ENCODE data around the gene TADA2A.

Gene TADA2A

DNA sequence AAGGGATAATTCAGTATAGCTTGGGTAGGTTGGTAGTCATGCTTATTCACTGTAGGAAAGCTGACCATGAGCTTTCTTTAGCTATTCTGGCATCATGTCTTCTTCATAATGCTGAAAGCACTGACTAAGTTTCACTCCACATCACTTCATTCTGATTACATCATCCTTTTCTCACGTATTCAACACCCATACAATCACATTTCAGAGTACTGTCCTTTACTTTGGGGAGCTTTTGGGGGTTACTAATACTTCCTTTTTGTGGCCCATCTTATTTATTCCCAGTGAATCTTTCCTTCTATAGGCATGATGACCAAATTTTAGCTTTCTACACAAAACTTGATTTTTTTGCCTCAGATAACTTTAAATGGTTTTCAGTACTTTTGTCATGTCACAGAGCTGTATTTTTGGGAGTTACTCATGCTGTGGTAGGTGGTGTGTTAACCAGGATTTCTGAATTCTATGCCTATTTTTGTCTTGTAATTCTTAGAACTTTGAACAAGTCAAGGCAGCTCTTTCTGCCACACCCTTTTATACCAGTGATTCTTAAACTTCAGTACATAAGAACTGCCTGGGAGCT, 23.5 kb downstream of the TADA2A start:
- Histone ChIP-seq H4K91ac (ENCODE audit: low read depth, low read length, poor library complexity) (no peak overlapping the region), H3K27me3 (ENCODE audit: control insufficient read depth in 3 of 3, insufficient read depth in 3 of 3, low read depth in 1 of 3, low read length in 3 of 3) (no peaks in the 10 kb centered on the region), H3K79me1 (ENCODE audit: low read depth, low read length) (no peaks in the 10 kb centered on the region), H3K4ac (ENCODE audit: low read length) (no peak overlapping the region), H3K23ac (ENCODE audit: low read depth, low read length, poor library complexity) (no peak overlapping the region), H2BK120ac (ENCODE audit: low read depth, low read length) (no peak overlapping the region), H4K8ac (ENCODE audit: low read depth, low read length) (no peak overlapping the region), H3K9ac (ENCODE audit: low read depth, low read length, poor library complexity) (no peak overlapping the region), H3K4me3 (ENCODE audit: low read length in 2 of 2) (no peak overlapping the region), H2AK5ac (ENCODE audit: low read depth, low read length) (no peak overlapping the region), H3K27ac (replicated peaks; ENCODE audit: low read length) (no peak overlapping the region), H3K14ac (ENCODE audit: low read length) (no peak overlapping the region), H3K4me2 (ENCODE audit: insufficient read depth, low read length, poor library complexity, severe bottlenecking) (no peak overlapping the region), H2BK12ac (ENCODE audit: low read length) (no peak overlapping the region), H2AFZ (ENCODE audit: low read length) (no peak overlapping the region), H3K9me3 (replicated peaks in 1 of 2; ENCODE audit: control insufficient read depth in 2 of 2, insufficient read depth in 1 of 2, low read depth in 1 of 2, low read length in 2 of 2) (no peaks in the 10 kb centered on the region), H3K4me1 (ENCODE audit: control insufficient read depth in 2 of 2, insufficient read depth in 1 of 2, low read depth in 1 of 2, low read length in 2 of 2) (no peaks in the 10 kb centered on the region), H2BK5ac (ENCODE audit: low read length) (no peak overlapping the region), H3K36me3 (replicated peaks in 1 of 2; ENCODE audit: control insufficient read depth in 2 of 2, insufficient read depth in 2 of 2, low read length in 2 of 2) (peaks cover 4 to 97% of the 10 kb centered on the region in 2 donors), H2BK15ac (ENCODE audit: low read length) (no peak overlapping the region), H3K18ac (ENCODE audit: low read length) (no peak overlapping the region)
- WGBS, 2 donors (ENCODE audit: extremely low coverage in 2 of 2, insufficient read length in 2 of 2, insufficient replicate concordance in 1 of 2) = 100% methylated on average over 1 of the region's 1 CpG; no CpG with 5 or more reads in 1 of the 2 donors
- no peak for DNase-seq (ENCODE audit: low spot score)

DNA sequence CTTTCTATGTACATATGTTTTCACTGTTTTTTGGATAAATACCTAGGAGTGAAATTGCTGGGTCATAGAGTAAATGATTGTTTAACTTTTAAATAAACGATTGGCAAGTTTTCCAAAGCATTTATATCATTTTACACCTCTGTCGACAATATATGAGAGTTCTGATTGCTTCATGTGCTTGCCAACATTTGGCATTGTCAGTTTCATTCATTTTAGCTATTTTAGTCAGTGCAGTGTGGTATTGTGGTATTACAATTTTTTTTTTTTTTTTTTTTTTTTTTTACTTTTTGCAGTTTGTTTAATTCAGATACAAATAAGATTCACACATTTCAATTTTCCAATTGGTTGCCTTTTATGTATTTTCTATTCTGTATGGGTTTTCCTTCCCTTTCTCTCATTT, 26.0 kb downstream of the TADA2A start:
- Histone ChIP-seq H4K91ac (ENCODE audit: low read depth, low read length, poor library complexity) (no peak overlapping the region), H2BK15ac (ENCODE audit: low read length) (no peak overlapping the region), H2BK5ac (ENCODE audit: low read length) (no peak overlapping the region)

DNA sequence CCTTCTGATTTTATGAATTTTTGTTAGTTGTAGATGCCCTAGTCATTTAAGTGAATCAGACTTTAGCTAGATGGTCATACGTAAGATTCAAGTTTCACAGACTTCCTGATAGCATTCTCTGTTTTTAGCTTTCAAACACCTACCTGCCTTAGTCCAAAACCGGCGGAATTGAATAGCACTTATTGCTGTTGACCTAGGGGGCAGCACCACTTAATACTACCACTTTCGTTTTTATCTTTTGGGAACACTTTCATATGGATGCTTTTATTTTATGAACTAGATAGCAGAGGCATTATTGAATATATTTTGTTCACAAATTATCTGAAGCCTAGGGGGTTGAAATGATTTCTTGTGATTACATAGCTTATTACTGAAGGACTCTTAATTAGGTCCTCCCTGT, 31.5 kb downstream of the TADA2A start:
- Histone ChIP-seq H3K4me3 (ENCODE audit: low read length in 2 of 2) (no peak overlapping the region), H3K9me3 (replicated peaks in 1 of 2; ENCODE audit: control insufficient read depth in 2 of 2, insufficient read depth in 1 of 2, low read depth in 1 of 2, low read length in 2 of 2) (no peaks in the 10 kb centered on the region), H3K4me2 (ENCODE audit: insufficient read depth, low read length, poor library complexity, severe bottlenecking) (no peak overlapping the region), H2BK5ac (ENCODE audit: low read length) (no peak overlapping the region), H3K27me3 (ENCODE audit: control insufficient read depth in 3 of 3, insufficient read depth in 3 of 3, low read depth in 1 of 3, low read length in 3 of 3) (no peaks in the 10 kb centered on the region), H3K9ac (ENCODE audit: low read depth, low read length, poor library complexity) (no peak overlapping the region), H3K4me1 (ENCODE audit: control insufficient read depth in 2 of 2, insufficient read depth in 1 of 2, low read depth in 1 of 2, low read length in 2 of 2) (no peaks in the 10 kb centered on the region), H2AFZ (ENCODE audit: low read length) (no peak overlapping the region), H3K36me3 (replicated peaks in 1 of 2; ENCODE audit: control insufficient read depth in 2 of 2, insufficient read depth in 2 of 2, low read length in 2 of 2) (peaks cover 11 to 93% of the 10 kb centered on the region in 2 donors), H2BK12ac (ENCODE audit: low read length) (no peak overlapping the region), H3K27ac (replicated peaks; ENCODE audit: low read length) (no peak overlapping the region), H2AK5ac (ENCODE audit: low read depth, low read length) (no peak overlapping the region), H3K4ac (ENCODE audit: low read length) (no peak overlapping the region), H4K91ac (ENCODE audit: low read depth, low read length, poor library complexity) (no peak overlapping the region), H3K23ac (ENCODE audit: low read depth, low read length, poor library complexity) (no peak overlapping the region), H2BK120ac (ENCODE audit: low read depth, low read length) (no peak overlapping the region), H3K18ac (ENCODE audit: low read length) (no peak overlapping the region), H3K79me1 (ENCODE audit: low read depth, low read length) (no peaks in the 10 kb centered on the region), H4K8ac (ENCODE audit: low read depth, low read length) (no peak overlapping the region), H3K14ac (ENCODE audit: low read length) (no peak overlapping the region), H2BK15ac (ENCODE audit: low read length) (no peak overlapping the region)
- WGBS, 2 donors (ENCODE audit: extremely low coverage in 2 of 2, insufficient read length in 2 of 2, insufficient replicate concordance in 1 of 2) = no CpG with 5 or more reads among the region's 4 CpGs
- no peak for DNase-seq (ENCODE audit: low spot score)

More for the DNA sequence above, 26.0 kb downstream of the TADA2A start:
- Histone ChIP-seq H3K4ac (ENCODE audit: low read length) (no peak overlapping the region), H3K18ac (ENCODE audit: low read length) (no peak overlapping the region), H2AK5ac (ENCODE audit: low read depth, low read length) (no peak overlapping the region), H3K14ac (ENCODE audit: low read length) (no peak overlapping the region), H3K36me3 (replicated peaks in 1 of 2; ENCODE audit: control insufficient read depth in 2 of 2, insufficient read depth in 2 of 2, low read length in 2 of 2) (peaks cover 4 to 93% of the 10 kb centered on the region in 2 donors), H3K23ac (ENCODE audit: low read depth, low read length, poor library complexity) (no peak overlapping the region), H2BK120ac (ENCODE audit: low read depth, low read length) (no peak overlapping the region), H3K4me3 (ENCODE audit: low read length in 2 of 2) (no peak overlapping the region), H3K27me3 (ENCODE audit: control insufficient read depth in 3 of 3, insufficient read depth in 3 of 3, low read depth in 1 of 3, low read length in 3 of 3) (no peaks in the 10 kb centered on the region), H4K8ac (ENCODE audit: low read depth, low read length) (no peak overlapping the region), H2BK12ac (ENCODE audit: low read length) (no peak overlapping the region), H3K9ac (ENCODE audit: low read depth, low read length, poor library complexity) (no peak overlapping the region), H3K79me1 (ENCODE audit: low read depth, low read length) (no peaks in the 10 kb centered on the region), H2AFZ (ENCODE audit: low read length) (no peak overlapping the region), H3K9me3 (replicated peaks in 1 of 2; ENCODE audit: control insufficient read depth in 2 of 2, insufficient read depth in 1 of 2, low read depth in 1 of 2, low read length in 2 of 2) (no peaks in the 10 kb centered on the region), H3K27ac (replicated peaks; ENCODE audit: low read length) (no peak overlapping the region), H3K4me1 (ENCODE audit: control insufficient read depth in 2 of 2, insufficient read depth in 1 of 2, low read depth in 1 of 2, low read length in 2 of 2) (no peaks in the 10 kb centered on the region), H3K4me2 (ENCODE audit: insufficient read depth, low read length, poor library complexity, severe bottlenecking) (no peak overlapping the region)
- DNase-seq (ENCODE audit: low spot score) = no peak
- WGBS, 2 donors (ENCODE audit: extremely low coverage in 2 of 2, insufficient read length in 2 of 2, insufficient replicate concordance in 1 of 2) = no CpG with 5 or more reads among the region's 2 CpGs

DNA sequence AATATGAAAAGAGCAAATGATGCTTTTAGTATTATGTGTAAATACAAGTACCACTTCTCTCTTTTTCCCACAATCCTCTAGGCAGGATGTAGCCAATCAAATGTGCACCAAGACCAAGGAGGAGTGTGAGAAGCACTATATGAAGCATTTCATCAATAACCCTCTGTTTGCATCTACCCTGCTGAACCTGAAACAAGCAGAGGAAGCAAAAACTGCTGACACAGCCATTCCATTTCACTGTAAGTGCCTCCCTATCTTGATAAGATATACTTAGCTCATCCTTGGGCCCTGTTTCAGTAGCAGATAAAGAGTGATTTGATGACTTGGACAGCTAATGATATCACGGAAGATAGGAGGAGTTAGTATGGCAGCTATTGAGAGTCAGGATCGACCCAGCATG, 33.7 kb downstream of the TADA2A start:
- Histone ChIP-seq H3K9me3 (replicated peaks in 1 of 2; ENCODE audit: control insufficient read depth in 2 of 2, insufficient read depth in 1 of 2, low read depth in 1 of 2, low read length in 2 of 2) (no peaks in the 10 kb centered on the region), H3K4me2 (ENCODE audit: insufficient read depth, low read length, poor library complexity, severe bottlenecking) (no peak overlapping the region), H2BK15ac (ENCODE audit: low read length) (no peak overlapping the region), H3K4me1 (ENCODE audit: control insufficient read depth in 2 of 2, insufficient read depth in 1 of 2, low read depth in 1 of 2, low read length in 2 of 2) (no peaks in the 10 kb centered on the region), H3K79me1 (ENCODE audit: low read depth, low read length) (no peaks in the 10 kb centered on the region), H2AK5ac (ENCODE audit: low read depth, low read length) (no peak overlapping the region), H4K91ac (ENCODE audit: low read depth, low read length, poor library complexity) (no peak overlapping the region), H2BK12ac (ENCODE audit: low read length) (no peak overlapping the region), H3K23ac (ENCODE audit: low read depth, low read length, poor library complexity) (no peak overlapping the region), H3K27ac (replicated peaks; ENCODE audit: low read length) (no peak overlapping the region), H4K8ac (ENCODE audit: low read depth, low read length) (no peak overlapping the region), H3K4me3 (ENCODE audit: low read length in 2 of 2) (no peak overlapping the region), H3K18ac (ENCODE audit: low read length) (no peak overlapping the region), H3K27me3 (ENCODE audit: control insufficient read depth in 3 of 3, insufficient read depth in 3 of 3, low read depth in 1 of 3, low read length in 3 of 3) (no peaks in the 10 kb centered on the region), H3K14ac (ENCODE audit: low read length) (no peak overlapping the region), H3K9ac (ENCODE audit: low read depth, low read length, poor library complexity) (no peak overlapping the region), H3K36me3 (replicated peaks in 1 of 2; ENCODE audit: control insufficient read depth in 2 of 2, insufficient read depth in 2 of 2, low read length in 2 of 2) (peaks cover 11 to 96% of the 10 kb centered on the region in 2 donors), H2AFZ (ENCODE audit: low read length) (no peak overlapping the region), H2BK5ac (ENCODE audit: low read length) (no peak overlapping the region), H2BK120ac (ENCODE audit: low read depth, low read length) (no peak overlapping the region), H3K4ac (ENCODE audit: low read length) (no peak overlapping the region)
- no peak for DNase-seq (ENCODE audit: low spot score)
- no CpG with 5 or more reads among the region's 2 CpGs for WGBS, 2 donors (ENCODE audit: extremely low coverage in 2 of 2, insufficient read length in 2 of 2, insufficient replicate concordance in 1 of 2)

Measured in neuronal stem cell (in vitro differentiated cells).